ENCODE data around the gene ATXN7L1. TPM values are rescaled to one million over a fixed set of nuclear protein-coding genes. Genes with fewer than 3 reads are reported as not detected.

The ATXN7L1 gene
- polyA plus RNA-seq, 1 experiment: 5.5 TPM

DNA sequence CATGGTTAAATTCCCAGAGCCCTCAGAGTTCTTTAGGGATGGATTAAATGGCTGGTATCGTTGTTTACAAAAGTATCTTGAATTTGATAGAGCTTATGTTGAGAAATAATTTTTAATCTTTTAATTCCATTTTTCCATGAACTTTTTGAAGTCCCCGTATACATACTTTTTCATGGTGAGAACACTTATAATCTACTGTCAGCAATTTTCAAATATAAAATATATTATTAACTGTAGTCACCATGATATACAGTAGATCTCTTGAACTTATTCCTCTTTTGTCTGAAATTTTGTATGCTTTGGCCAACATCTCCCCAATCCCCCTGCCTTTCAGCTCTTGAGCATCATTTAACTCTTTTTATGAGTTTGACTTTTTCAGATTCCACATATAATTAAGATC is 304.5 kb downstream of the ATXN7L1 start:
- no peak for DNase-seq (ENCODE audit: low read depth, low spot score)
- Histone ChIP-seq H3K27me3 (ENCODE audit: control insufficient read depth, insufficient read depth, low read length) (no peaks in the 10 kb centered on the region), H3K27ac (ENCODE audit: low read depth, low read length) (no peak overlapping the region), H3K9me3 (ENCODE audit: control insufficient read depth, insufficient read depth, low read length) (no peaks in the 10 kb centered on the region; the same call in 1 of the 2 replicates), H3K4me3 (ENCODE audit: low read depth, low read length) (no peak overlapping the region)
- TF ChIP-seq, protein P1, sequence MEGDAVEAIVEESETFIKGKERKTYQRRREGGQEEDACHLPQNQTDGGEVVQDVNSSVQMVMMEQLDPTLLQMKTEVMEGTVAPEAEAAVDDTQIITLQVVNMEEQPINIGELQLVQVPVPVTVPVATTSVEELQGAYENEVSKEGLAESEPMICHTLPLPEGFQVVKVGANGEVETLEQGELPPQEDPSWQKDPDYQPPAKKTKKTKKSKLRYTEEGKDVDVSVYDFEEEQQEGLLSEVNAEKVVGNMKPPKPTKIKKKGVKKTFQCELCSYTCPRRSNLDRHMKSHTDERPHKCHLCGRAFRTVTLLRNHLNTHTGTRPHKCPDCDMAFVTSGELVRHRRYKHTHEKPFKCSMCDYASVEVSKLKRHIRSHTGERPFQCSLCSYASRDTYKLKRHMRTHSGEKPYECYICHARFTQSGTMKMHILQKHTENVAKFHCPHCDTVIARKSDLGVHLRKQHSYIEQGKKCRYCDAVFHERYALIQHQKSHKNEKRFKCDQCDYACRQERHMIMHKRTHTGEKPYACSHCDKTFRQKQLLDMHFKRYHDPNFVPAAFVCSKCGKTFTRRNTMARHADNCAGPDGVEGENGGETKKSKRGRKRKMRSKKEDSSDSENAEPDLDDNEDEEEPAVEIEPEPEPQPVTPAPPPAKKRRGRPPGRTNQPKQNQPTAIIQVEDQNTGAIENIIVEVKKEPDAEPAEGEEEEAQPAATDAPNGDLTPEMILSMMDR (IDR thresholded peaks at IDR 0.05; ENCODE audit: low read depth, low read length): no peak
- CTCF ChIA-PET: interaction anchor here (1.1 kb wide), 1 partner anchor 10 kb away, joined by 3 read pairs; the partner anchor contains the start of gene EFCAB10
- POLR2A ChIA-PET: no interaction called here

DNA sequence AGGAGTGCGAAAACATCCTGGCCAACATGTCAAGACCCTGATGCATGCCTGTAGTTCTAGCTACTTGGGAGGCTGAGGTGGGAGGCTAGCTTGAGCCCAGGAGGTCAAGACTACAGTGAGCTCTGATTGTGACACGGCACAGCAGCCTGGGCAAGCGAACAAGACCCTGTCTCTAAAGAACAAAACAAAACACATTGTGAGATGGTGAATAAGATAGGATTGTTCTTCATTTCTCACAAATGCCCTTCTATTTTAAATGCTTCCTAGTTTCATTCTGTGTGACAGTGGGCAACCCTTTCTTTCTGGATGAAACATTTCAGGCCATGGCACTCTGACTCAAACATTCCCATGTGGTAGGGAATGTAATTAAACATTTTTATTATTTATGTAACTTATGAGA is 308.6 kb downstream of the ATXN7L1 start:
- Histone ChIP-seq H3K9me3 (ENCODE audit: control insufficient read depth, insufficient read depth, low read length) (no peaks in the 10 kb centered on the region; the same call in 1 of the 2 replicates), H3K4me3 (ENCODE audit: low read depth, low read length) (no peak overlapping the region), H3K27me3 (ENCODE audit: control insufficient read depth, insufficient read depth, low read length) (no peaks in the 10 kb centered on the region), H3K27ac (ENCODE audit: low read depth, low read length) (no peak overlapping the region)
- ChIA-PET POLR2A (no interaction called here), CTCF (interaction anchor here (0.5 kb wide), 1 partner anchor 14 kb away, joined by 4 read pairs; no protein-coding TSS in a partner anchor)
- DNase-seq (ENCODE audit: low read depth, low spot score): no peak
- TF ChIP-seq, protein P1 (IDR thresholded peaks at IDR 0.05; ENCODE audit: low read depth, low read length): no peak

DNA sequence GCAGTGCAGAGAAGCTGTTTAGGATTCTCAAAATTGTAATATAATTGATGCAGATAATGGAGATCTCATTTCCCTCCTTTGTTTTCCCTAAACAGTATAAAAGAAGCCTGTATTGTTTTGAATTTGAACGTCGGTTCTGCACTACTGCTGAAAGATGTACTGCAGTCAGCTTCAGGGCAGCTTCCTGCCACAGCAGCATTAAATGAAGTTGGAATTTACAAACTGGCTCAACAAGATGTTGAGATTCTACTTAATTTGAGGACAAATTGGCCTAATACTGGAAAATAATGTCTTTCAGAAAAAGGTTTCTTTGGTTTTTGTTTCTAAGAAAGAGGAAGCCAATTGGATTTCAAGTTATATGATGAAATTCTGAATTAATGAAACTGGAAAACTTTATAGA is 309.4 kb downstream of the ATXN7L1 start:
- ChIA-PET POLR2A (no interaction called here), CTCF (interaction anchor here (2.6 kb wide), 1 partner anchor 35 kb away, joined by 13 read pairs; the partner anchor contains the start of gene RINT1)
- no peak overlapping the region for H3K4me3 ChIP-seq (ENCODE audit: low read depth, low read length)
- TF ChIP-seq, protein P1 (IDR thresholded peaks at IDR 0.05; ENCODE audit: low read depth, low read length): no peak
- DNase-seq (ENCODE audit: low read depth, low spot score): no peak
- no peaks in the 10 kb centered on the region for H3K27me3 ChIP-seq (ENCODE audit: control insufficient read depth, insufficient read depth, low read length)
- H3K27ac ChIP-seq (ENCODE audit: low read depth, low read length): no peak overlapping the region
- H3K9me3 ChIP-seq (ENCODE audit: control insufficient read depth, insufficient read depth, low read length): no peaks in the 10 kb centered on the region; the same call in 1 of the 2 replicates

DNA sequence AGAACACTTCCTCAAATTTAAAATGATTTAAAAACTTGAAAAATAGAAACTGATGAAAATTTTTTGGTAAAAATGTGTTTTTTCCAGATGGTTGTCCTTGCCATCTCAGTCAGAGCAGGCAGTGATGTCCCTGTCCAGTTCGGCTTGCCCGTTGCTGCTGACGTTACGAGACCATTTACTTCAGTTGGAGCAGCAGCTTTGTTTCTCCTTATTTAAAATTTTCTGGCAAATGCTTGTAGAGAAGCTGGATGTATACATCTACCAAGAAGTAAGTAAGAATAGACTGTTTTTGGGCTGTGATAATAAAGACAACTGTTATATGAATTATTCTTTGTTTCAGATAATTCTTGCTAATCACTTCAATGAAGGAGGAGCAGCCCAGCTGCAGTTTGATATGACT is 311.2 kb downstream of the ATXN7L1 start:
- H3K9me3 ChIP-seq (ENCODE audit: control insufficient read depth, insufficient read depth, low read length): no peaks in the 10 kb centered on the region
- CTCF ChIA-PET: interaction anchor here (1.1 to 2.6 kb wide), 3 partner anchors 12 to 33 kb away, joined by 3 to 13 read pairs (median 3); partner anchors contain the start of gene RINT1
- TF ChIP-seq, protein P1 (IDR thresholded peaks at IDR 0.05; ENCODE audit: low read depth, low read length): no peak
- no peaks in the 10 kb centered on the region for H3K27me3 ChIP-seq (ENCODE audit: control insufficient read depth, insufficient read depth, low read length)
- no peak overlapping the region for H3K4me3 ChIP-seq (ENCODE audit: low read depth, low read length)
- no peak overlapping the region for H3K27ac ChIP-seq (ENCODE audit: low read depth, low read length)
- POLR2A ChIA-PET: no interaction called here
- no peak for DNase-seq (ENCODE audit: low read depth, low spot score)

DNA sequence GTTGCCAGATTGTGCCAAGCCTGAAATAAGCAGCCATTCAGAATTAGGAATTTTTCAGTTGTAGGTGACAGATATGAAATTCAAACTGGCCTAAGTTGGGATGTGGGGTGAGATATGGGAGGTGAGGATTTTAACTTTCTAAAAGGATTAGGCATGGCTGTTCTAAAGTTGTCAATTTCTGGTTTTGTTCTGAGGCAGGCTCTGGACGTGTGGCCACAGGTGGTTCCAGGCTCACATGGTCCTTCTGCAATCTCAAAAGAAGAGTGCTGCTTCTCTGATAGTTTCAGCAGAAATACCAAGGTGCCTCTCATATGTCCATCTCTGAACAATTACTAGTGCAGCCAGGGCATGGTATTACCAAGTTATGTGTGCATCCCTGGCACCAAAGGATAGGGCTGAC is 316.5 kb downstream of the ATXN7L1 start:
- H3K27me3 ChIP-seq (ENCODE audit: control insufficient read depth, insufficient read depth, low read length): no peaks in the 10 kb centered on the region
- TF ChIP-seq, protein P1 (IDR thresholded peaks at IDR 0.05; ENCODE audit: low read depth, low read length): no peak
- H3K4me3 ChIP-seq (ENCODE audit: low read depth, low read length): no peak overlapping the region
- POLR2A ChIA-PET: no interaction called here
- no peak overlapping the region for H3K27ac ChIP-seq (ENCODE audit: low read depth, low read length)
- H3K9me3 ChIP-seq (ENCODE audit: control insufficient read depth, insufficient read depth, low read length): no peaks in the 10 kb centered on the region
- CTCF ChIA-PET: interaction anchor here (0.6 kb wide), 1 partner anchor 321 kb away, joined by 3 read pairs; no protein-coding TSS in a partner anchor
- DNase-seq (ENCODE audit: low read depth, low spot score): no peak

Other genes starting within 250 kb of the ATXN7L1 start
- gene CDHR3, start 86.7 kb upstream of the ATXN7L1 start, polyA plus RNA-seq (2011; rRNA removed): 1.9 TPM in 2 replicates
- 66.4 and 84.7 TPM in 2 replicates for gene SYPL1, start 235.7 kb upstream of the ATXN7L1 start, polyA plus RNA-seq (2011; rRNA removed)